Liver (tissue), 3 donors: Measurements from ENCODE around the gene STAB1.

ENCODE experiments used
- EGR1 ChIP-seq, 2 donors: IDR thresholded peaks; 2 replicates each; pipeline ENCODE4 v1.6.1; 2016 to 2018; ENCODE audit warnings: antibody characterized with exemption in 2 of 2, low read depth in 2 of 2
- FOXA2 ChIP-seq: IDR thresholded peaks from 2 replicates; pipeline ENCODE4 v1.6.1; 2016; ENCODE audit warnings: antibody characterized with exemption
- GABPA ChIP-seq, 2 donors: IDR thresholded peaks in 1 of 2; conservative IDR thresholded peaks in 1 of 2; 2 replicates each; pipeline ENCODE4 v1.6.1; 2016; ENCODE audit warnings: antibody characterized with exemption in 2 of 2, mild to moderate bottlenecking in 1 of 2, moderate library complexity in 1 of 2
- JUND ChIP-seq, 2 donors: IDR thresholded peaks; 2 replicates each; pipeline ENCODE4 v1.6.1; 2016; ENCODE audit warnings: antibody characterized with exemption in 2 of 2
- RAD21 ChIP-seq, 2 donors: IDR thresholded peaks; 2 replicates each; pipeline ENCODE4 v1.6.1; 2016; ENCODE audit warnings: antibody characterized with exemption in 2 of 2, mild to moderate bottlenecking in 2 of 2
- SP1 ChIP-seq: IDR thresholded peaks from 2 replicates; pipeline ENCODE4 v1.6.1; 2018; ENCODE audit warnings: antibody characterized with exemption, mild to moderate bottlenecking
- TAF1 ChIP-seq: conservative IDR thresholded peaks from 2 replicates; pipeline ENCODE4 v1.6.1; 2016; ENCODE audit warnings: antibody characterized with exemption, mild to moderate bottlenecking
- YY1 ChIP-seq: IDR thresholded peaks from 2 replicates; pipeline ENCODE4 v1.6.1; 2016; ENCODE audit warnings: antibody characterized with exemption, mild to moderate bottlenecking
- TF ChIP-seq, protein P1 (sequence below): fragments of 150-350 bp; IDR thresholded peaks from 2 replicates; pipeline ENCODE4 v1.5.1; 2017; ENCODE audit warnings: improper control_type of control experiment, low read depth, low read length; ENCODE audit not compliant: missing input control
- TF ChIP-seq, protein P2 (sequence below): IDR thresholded peaks from 2 replicates; pipeline ENCODE4 v1.6.1; 2016; ENCODE audit warnings: antibody characterized with exemption
- TF ChIP-seq, protein P3 (sequence below): IDR thresholded peaks from 2 replicates; pipeline ENCODE4 v1.6.1; 2016; ENCODE audit warnings: antibody characterized with exemption, mild to moderate bottlenecking
- TF ChIP-seq, protein P4 (sequence below): IDR thresholded peaks from 2 replicates; pipeline ENCODE4 v1.6.1; 2016; ENCODE audit warnings: antibody characterized with exemption
- TF ChIP-seq, protein P5 (sequence below): IDR thresholded peaks from 2 replicates; pipeline ENCODE4 v1.6.1; 2016; ENCODE audit warnings: antibody characterized with exemption
- donor health status: healthy.
- donor health status: healthy.

DNA sequence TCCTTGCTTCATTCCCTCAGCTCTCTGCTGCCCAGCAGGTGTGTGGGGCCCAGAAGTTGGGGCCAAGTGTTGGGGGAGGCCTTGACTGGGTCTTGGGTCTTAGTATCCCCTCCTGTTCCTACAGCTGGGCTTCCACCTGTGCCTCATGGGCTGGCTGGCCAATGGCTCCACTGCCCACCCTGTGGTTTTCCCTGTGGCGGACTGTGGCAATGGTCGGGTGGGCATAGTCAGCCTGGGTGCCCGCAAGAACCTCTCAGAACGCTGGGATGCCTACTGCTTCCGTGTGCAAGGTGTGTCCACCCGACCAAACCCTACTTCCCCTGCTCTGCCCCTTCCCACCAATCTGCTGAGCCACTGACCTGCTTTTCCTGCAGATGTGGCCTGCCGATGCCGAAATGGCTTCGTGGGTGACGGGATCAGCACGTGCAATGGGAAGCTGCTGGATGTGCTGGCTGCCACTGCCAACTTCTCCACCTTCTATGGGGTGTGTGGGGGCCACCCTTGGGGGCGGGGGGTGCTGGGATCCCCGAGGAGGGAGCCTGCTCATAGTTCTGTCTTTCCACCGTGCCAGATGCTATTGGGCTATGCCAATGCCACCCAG is 27.6 kb downstream of the STAB1 start:
- TF ChIP-seq, protein P1, sequence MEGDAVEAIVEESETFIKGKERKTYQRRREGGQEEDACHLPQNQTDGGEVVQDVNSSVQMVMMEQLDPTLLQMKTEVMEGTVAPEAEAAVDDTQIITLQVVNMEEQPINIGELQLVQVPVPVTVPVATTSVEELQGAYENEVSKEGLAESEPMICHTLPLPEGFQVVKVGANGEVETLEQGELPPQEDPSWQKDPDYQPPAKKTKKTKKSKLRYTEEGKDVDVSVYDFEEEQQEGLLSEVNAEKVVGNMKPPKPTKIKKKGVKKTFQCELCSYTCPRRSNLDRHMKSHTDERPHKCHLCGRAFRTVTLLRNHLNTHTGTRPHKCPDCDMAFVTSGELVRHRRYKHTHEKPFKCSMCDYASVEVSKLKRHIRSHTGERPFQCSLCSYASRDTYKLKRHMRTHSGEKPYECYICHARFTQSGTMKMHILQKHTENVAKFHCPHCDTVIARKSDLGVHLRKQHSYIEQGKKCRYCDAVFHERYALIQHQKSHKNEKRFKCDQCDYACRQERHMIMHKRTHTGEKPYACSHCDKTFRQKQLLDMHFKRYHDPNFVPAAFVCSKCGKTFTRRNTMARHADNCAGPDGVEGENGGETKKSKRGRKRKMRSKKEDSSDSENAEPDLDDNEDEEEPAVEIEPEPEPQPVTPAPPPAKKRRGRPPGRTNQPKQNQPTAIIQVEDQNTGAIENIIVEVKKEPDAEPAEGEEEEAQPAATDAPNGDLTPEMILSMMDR: no peak
- TF ChIP-seq SP1 (no peak), RAD21 (IDR thresholded peaks at IDR 0.05) (no peak), GABPA (IDR thresholded peaks at IDR 0.05 in 1 of 2, conservative IDR thresholded peaks at IDR 0.05 in 1 of 2) (no peak), YY1 (no peak), TAF1 (no peak), EGR1 (IDR thresholded peaks at IDR 0.05; ENCODE audit: low read depth in 2 of 2) (no peak), FOXA2 (no peak), JUND (IDR thresholded peaks at IDR 0.05) (no peak)
- TF ChIP-seq, protein P2, sequence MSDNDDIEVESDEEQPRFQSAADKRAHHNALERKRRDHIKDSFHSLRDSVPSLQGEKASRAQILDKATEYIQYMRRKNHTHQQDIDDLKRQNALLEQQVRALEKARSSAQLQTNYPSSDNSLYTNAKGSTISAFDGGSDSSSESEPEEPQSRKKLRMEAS: no peak
- TF ChIP-seq, protein P3, sequence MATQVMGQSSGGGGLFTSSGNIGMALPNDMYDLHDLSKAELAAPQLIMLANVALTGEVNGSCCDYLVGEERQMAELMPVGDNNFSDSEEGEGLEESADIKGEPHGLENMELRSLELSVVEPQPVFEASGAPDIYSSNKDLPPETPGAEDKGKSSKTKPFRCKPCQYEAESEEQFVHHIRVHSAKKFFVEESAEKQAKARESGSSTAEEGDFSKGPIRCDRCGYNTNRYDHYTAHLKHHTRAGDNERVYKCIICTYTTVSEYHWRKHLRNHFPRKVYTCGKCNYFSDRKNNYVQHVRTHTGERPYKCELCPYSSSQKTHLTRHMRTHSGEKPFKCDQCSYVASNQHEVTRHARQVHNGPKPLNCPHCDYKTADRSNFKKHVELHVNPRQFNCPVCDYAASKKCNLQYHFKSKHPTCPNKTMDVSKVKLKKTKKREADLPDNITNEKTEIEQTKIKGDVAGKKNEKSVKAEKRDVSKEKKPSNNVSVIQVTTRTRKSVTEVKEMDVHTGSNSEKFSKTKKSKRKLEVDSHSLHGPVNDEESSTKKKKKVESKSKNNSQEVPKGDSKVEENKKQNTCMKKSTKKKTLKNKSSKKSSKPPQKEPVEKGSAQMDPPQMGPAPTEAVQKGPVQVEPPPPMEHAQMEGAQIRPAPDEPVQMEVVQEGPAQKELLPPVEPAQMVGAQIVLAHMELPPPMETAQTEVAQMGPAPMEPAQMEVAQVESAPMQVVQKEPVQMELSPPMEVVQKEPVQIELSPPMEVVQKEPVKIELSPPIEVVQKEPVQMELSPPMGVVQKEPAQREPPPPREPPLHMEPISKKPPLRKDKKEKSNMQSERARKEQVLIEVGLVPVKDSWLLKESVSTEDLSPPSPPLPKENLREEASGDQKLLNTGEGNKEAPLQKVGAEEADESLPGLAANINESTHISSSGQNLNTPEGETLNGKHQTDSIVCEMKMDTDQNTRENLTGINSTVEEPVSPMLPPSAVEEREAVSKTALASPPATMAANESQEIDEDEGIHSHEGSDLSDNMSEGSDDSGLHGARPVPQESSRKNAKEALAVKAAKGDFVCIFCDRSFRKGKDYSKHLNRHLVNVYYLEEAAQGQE: no peak
- TF ChIP-seq, protein P4, sequence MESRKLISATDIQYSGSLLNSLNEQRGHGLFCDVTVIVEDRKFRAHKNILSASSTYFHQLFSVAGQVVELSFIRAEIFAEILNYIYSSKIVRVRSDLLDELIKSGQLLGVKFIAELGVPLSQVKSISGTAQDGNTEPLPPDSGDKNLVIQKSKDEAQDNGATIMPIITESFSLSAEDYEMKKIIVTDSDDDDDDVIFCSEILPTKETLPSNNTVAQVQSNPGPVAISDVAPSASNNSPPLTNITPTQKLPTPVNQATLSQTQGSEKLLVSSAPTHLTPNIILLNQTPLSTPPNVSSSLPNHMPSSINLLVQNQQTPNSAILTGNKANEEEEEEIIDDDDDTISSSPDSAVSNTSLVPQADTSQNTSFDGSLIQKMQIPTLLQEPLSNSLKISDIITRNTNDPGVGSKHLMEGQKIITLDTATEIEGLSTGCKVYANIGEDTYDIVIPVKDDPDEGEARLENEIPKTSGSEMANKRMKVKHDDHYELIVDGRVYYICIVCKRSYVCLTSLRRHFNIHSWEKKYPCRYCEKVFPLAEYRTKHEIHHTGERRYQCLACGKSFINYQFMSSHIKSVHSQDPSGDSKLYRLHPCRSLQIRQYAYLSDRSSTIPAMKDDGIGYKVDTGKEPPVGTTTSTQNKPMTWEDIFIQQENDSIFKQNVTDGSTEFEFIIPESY: no peak
- TF ChIP-seq, protein P5, sequence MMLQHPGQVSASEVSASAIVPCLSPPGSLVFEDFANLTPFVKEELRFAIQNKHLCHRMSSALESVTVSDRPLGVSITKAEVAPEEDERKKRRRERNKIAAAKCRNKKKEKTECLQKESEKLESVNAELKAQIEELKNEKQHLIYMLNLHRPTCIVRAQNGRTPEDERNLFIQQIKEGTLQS: no peak
